ENCODE data around the gene MTAP.

DNA sequence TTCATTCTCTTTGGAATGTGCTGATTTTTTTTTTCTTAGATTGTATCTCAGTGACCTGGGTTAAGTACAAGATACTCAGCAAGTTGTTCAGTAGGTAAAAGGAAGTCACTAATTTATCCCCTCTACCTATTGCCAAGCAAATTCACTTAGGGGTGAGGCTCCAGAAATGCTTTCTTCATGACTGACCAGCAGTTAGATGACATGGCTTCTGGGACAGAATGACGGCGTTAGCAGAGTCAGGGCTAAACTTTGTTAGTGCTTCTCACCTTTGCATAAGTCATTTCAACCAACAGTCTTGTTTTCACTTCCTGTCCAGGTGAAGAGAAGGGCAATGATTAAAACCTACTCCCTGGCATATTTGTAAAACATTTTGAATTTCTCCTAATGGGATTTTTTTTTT, 20.2 kb upstream of the MTAP start:
- TF ChIP-seq EZH2phosphoT487 (IDR thresholded peaks at IDR 0.05; ENCODE audit: low read length) (no peak), EZH2 (optimal IDR thresholded peaks at IDR 0.05; ENCODE audit: low read depth, low read length) (no peak)
- TF ChIP-seq, protein P1, sequence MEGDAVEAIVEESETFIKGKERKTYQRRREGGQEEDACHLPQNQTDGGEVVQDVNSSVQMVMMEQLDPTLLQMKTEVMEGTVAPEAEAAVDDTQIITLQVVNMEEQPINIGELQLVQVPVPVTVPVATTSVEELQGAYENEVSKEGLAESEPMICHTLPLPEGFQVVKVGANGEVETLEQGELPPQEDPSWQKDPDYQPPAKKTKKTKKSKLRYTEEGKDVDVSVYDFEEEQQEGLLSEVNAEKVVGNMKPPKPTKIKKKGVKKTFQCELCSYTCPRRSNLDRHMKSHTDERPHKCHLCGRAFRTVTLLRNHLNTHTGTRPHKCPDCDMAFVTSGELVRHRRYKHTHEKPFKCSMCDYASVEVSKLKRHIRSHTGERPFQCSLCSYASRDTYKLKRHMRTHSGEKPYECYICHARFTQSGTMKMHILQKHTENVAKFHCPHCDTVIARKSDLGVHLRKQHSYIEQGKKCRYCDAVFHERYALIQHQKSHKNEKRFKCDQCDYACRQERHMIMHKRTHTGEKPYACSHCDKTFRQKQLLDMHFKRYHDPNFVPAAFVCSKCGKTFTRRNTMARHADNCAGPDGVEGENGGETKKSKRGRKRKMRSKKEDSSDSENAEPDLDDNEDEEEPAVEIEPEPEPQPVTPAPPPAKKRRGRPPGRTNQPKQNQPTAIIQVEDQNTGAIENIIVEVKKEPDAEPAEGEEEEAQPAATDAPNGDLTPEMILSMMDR (IDR thresholded peaks at IDR 0.05; ENCODE audit: low read length), result no peak

All from MM.1S (cell line).